Body of pancreas (tissue), 4 donors: ENCODE measurements around the gene PCGF1. TPM values are rescaled to one million over a fixed set of nuclear protein-coding genes. Genes with fewer than 3 reads are reported as not detected.
A peak's percentile ranks its signal among the peaks of the same experiment; 100 is the strongest.

Experiments used
- ATAC-seq: fragments of 150-250 bp; one replicate; pipeline ENCODE4 v1.9.1; 2016
- DNase-seq, 4 donors: peaks; one replicate each; pipeline ENCODE4 v3.0.0-alpha.2; 2019
- H3K27ac ChIP-seq, 4 donors: fragments of 200-600 bp; sonication (generic); 1 replicate in 3 of 4; 2 replicates in 1 of 4; pipeline versions ENCODE4 v1.5.1 to v1.6.1; 2016 to 2019; ENCODE audit warnings: mild to moderate bottlenecking in 1 of 4, mixed read lengths in 1 of 4, moderate library complexity in 1 of 4
- H3K27me3 ChIP-seq, 2 donors: fragments of 200-600 bp; sonication (generic); one replicate each; pipeline ENCODE4 v1.6.0; 2016; ENCODE audit warnings: mild to moderate bottlenecking in 1 of 2
- H3K36me3 ChIP-seq, 2 donors: fragments of 200-600 bp; sonication (generic); replicated peaks in 1 of 2; 2 replicates each; pipeline ENCODE4 v1.5.1; 2016; ENCODE audit warnings: low read depth in 2 of 2; ENCODE audit not compliant: insufficient read depth in 1 of 2
- H3K4me1 ChIP-seq: fragments of 200-600 bp; sonication (generic); one replicate; pipeline ENCODE4 v1.6.0; 2016
- H3K4me3 ChIP-seq, 2 donors: fragments of 200-600 bp; sonication (generic); 1 replicate in 1 of 2; 2 replicates in 1 of 2; pipeline ENCODE4 v1.5.1; 2016 to 2019
- H3K9me3 ChIP-seq, 3 donors: fragments of 200-600 bp; sonication (generic); 1 replicate in 2 of 3; 2 replicates in 1 of 3; pipeline ENCODE4 v1.5.1; 2016
- POLR2A ChIP-seq, 3 donors: fragments of 450-650 bp; IDR thresholded peaks; one replicate each; pipeline ENCODE4 v1.6.1; 2016; ENCODE audit warnings: antibody characterized with exemption in 3 of 3, mild to moderate bottlenecking in 2 of 3
- WGBS, 2 donors: methylation state at CpG; one replicate each; pipeline ENCODE4 v1.1.5; 2017; 5-methylcytosine and 5-hydroxymethylcytosine counted together
- intact Hi-C: fragments of 100-400 bp; cut with DNase I; formaldehyde crosslinking; loops from one replicate; pipeline ENCODE4 v1.15.1; 2023
- total RNA-seq, 2 donors: library from RNA; depleted of rRNA; stranded (reverse); fragments of >200 nt; gene quantifications; one replicate each; pipeline ENCODE4 v1.1.0, GENCODE V29; 2016
- TF ChIP-seq, protein P1 (sequence below), 7 experiments: fragments of 450-650 bp in 4 of 7; fragments of 200-600 bp in 3 of 7; sonication (generic) in 3 of 7; IDR thresholded peaks; one replicate each; pipeline ENCODE4 v1.5.1; 2016 to 2019; ENCODE audit warnings: antibody characterized with exemption in 7 of 7

Gene PCGF1
- total RNA-seq, 2 donors from 2014 or later = 16.5 to 22.3 TPM

DNA sequence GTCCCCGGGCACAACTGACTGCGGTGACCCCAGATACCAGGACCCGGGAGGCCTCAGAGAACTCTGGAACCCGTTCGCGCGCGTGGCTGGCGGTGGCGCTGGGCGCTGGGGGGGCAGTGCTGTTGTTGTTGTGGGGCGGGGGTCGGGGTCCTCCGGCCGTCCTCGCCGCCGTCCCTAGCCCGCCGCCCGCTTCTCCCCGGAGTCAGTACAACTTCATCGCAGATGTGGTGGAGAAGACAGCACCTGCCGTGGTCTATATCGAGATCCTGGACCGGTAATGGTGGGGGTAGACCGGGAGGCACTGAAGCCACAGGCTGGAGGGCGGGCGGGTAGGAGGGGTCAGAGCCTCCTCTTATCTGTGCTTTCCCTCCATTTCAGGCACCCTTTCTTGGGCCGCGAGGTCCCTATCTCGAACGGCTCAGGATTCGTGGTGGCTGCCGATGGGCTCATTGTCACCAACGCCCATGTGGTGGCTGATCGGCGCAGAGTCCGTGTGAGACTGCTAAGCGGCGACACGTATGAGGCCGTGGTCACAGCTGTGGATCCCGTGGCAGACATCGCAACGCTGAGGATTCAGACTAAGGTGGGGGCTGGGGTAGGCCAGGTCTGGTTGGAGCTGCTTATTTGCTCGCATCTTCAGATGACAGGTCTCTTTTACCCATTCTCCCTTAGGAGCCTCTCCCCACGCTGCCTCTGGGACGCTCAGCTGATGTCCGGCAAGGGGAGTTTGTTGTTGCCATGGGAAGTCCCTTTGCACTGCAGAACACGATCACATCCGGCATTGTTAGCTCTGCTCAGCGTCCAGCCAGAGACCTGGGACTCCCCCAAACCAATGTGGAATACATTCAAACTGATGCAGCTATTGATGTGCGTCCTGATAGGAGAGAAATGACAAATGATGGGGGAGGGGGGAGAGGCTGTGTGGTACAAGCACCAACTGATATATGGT lies 23.0 kb upstream of the PCGF1 start:
- H3K9me3 ChIP-seq = no peaks in the 10 kb centered on the region
- peak overlapping the region; percentile 8 to 90 (median 68) for H3K27ac ChIP-seq
- WGBS, 2 donors = 4 to 7% methylated on average over 19 to 54 of the region's 54 CpGs
- H3K36me3 ChIP-seq = peaks cover 0 to 4% of the 10 kb centered on the region in 2 donors
- intact Hi-C loops = no loop called here
- peak; percentile 34 to 42 (median 36) for DNase-seq
- H3K4me3 ChIP-seq = peak overlapping the region; percentile 37 to 70
- peak; percentile 13 for ATAC-seq
- TF ChIP-seq, protein P1, sequence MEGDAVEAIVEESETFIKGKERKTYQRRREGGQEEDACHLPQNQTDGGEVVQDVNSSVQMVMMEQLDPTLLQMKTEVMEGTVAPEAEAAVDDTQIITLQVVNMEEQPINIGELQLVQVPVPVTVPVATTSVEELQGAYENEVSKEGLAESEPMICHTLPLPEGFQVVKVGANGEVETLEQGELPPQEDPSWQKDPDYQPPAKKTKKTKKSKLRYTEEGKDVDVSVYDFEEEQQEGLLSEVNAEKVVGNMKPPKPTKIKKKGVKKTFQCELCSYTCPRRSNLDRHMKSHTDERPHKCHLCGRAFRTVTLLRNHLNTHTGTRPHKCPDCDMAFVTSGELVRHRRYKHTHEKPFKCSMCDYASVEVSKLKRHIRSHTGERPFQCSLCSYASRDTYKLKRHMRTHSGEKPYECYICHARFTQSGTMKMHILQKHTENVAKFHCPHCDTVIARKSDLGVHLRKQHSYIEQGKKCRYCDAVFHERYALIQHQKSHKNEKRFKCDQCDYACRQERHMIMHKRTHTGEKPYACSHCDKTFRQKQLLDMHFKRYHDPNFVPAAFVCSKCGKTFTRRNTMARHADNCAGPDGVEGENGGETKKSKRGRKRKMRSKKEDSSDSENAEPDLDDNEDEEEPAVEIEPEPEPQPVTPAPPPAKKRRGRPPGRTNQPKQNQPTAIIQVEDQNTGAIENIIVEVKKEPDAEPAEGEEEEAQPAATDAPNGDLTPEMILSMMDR (IDR thresholded peaks at IDR 0.05) = no peak
- no peak for TF ChIP-seq POLR2A (IDR thresholded peaks at IDR 0.05)
- H3K27me3 ChIP-seq = no peaks in the 10 kb centered on the region
- peaks cover 27% of the 10 kb centered on the region for H3K4me1 ChIP-seq

DNA sequence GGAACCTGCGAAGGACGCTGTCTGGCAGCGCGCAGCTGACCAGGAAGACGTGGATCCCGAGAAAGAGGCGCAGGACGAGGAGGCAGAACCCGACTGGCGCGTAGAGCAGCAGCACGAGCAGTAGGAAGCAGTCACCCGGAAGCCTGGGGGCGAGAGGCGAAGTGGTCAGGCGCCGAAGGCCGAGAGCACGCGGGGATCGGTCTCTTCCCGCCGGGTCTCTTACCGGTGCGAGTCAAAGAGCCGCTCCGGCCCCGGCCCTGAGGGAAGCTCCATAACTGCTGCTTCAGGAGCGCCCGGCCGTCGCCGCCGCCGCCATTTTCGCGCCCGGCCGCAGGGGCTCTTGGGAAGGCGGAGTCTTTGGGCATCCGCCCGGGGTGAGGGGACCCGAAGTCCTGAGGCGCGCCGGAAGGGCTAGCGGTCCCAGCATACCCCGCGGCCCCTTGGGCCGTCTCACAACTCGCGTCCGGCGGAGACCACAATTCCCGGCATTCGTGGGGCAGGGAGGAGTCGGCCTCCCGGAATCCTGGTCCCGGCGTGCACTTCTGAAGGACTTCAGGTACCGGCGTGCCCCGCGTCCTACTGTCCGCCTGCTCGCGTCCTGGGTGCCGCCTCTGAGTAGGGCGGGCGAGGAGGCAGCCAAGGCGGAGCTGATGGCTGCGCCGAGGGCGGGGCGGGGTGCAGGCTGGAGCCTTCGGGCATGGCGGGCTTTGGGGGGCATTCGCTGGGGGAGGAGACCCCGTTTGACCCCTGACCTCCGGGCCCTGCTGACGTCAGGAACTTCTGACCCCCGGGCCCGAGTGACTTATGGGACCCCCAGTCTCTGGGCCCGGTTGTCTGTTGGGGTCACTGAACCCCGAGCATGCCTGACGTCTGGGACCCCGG lies 22.1 kb upstream of the PCGF1 start, which contains the start of the genes AUP1 and HTRA2:
Gene AUP1 (minus strand): TSS at position 350 of the 882 bp plus-strand sequence. CDS start 77 bp downstream, at position 273.
Gene HTRA2 (plus strand): TSS at position 577 of the 882 bp plus-strand sequence. CDS start 74 bp downstream, at position 651.
- intact Hi-C loops = loop anchor here (5.0 kb wide), 1 partner anchor 37 kb away; no protein-coding TSS in a partner anchor
- WGBS, 2 donors = 0 to 5% methylated on average over 12 to 86 of the region's 87 CpGs
- ATAC-seq (peak; percentile 97), DNase-seq (peak; percentile 98 to 99 (median 98))
- peaks cover 27% of the 10 kb centered on the region for H3K4me1 ChIP-seq
- TF ChIP-seq, protein P1 (IDR thresholded peaks at IDR 0.05) = peak in 2 of 7 experiments; percentile 8 to 24
- peak; percentile 42 to 92 (median 90) for TF ChIP-seq POLR2A (IDR thresholded peaks at IDR 0.05)
- H3K36me3 ChIP-seq = peaks cover 0 to 4% of the 10 kb centered on the region in 2 donors
- peak within 1 kb of the TSS; percentile 70 to 82 for H3K4me3 ChIP-seq
- no peaks in the 10 kb centered on the region for H3K9me3 ChIP-seq
- H3K27ac ChIP-seq = peak within 1 kb of the TSS; percentile 50 to 90 (median 80)
- H3K27me3 ChIP-seq = no peaks in the 10 kb centered on the region

DNA sequence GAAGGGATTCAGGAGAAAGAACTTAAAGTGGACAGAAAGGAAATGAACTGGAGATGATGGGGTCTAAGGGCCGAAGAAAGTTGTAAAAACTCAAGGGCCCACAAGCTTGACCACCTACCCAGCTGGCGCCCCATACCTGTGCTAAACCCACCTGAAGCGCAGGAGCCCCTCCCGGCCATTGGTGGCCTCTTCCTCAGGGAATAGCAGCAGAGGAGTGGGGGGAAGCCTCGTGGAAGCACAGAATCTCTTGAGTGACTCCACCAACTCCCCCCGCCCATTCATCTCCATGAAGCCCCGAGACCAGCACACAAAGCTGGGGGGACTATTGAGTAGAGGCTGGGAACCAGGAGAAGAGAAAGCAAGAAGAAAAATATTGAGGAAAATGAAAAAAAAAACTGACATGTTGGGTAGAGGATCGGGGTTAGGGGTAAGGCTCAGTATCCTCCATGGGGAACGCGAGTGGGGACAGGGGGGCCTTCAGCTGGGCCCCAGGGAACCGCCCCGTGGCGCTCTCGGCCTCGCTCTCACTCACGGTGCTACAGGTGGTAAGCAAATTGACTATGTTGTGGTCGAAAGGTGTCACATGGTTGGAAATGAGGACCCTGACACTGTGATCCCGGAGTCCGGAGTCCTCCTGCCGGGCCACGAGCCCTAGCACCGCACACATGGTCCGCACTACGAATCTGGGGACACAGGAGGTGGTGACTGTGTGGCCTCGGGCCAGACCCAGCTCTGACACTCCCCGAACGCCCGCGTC lies 21.3 kb upstream of the PCGF1 start:
- Histone ChIP-seq H3K36me3 (peaks cover 0 to 4% of the 10 kb centered on the region in 2 donors), H3K4me1 (peaks cover 27% of the 10 kb centered on the region), H3K27me3 (no peaks in the 10 kb centered on the region), H3K4me3 (peak overlapping the region; percentile 70 to 82), H3K9me3 (no peaks in the 10 kb centered on the region), H3K27ac (peak overlapping the region; percentile 50 to 90 (median 80))
- intact Hi-C loops = loop anchor here (5.0 kb wide), 1 partner anchor 36 kb away; no protein-coding TSS in a partner anchor
- 11 to 15% methylated on average over 23 to 29 of the region's 29 CpGs for WGBS, 2 donors
- DNase-seq (no peak), ATAC-seq (no peak)
- TF ChIP-seq, protein P1 (IDR thresholded peaks at IDR 0.05) = no peak
- no peak for TF ChIP-seq POLR2A (IDR thresholded peaks at IDR 0.05)

DNA sequence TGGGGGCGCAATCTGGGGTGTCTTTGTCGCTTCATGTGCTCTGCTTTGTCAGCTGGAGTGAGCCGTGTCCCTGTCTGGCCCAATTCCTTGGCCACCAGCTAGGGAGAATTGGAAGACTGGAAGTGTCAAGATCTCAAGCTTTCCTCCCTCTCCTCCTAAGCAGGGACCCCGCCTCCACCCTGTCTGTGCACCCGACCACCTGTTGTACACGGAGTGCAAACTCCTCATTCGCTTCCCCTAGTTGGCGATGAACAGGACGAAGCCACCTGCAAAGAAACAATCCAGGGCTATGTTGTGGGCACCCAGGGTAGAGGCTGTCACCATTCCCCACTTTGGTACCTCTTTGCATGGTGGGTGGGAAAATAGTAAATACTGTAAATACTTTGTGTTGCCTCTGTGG lies 20.2 kb upstream of the PCGF1 start:
- no peak for DNase-seq
- intact Hi-C loops = loop anchor here (5.0 kb wide), 1 partner anchor 35 kb away; no protein-coding TSS in a partner anchor
- Histone ChIP-seq H3K4me1 (peaks cover 27% of the 10 kb centered on the region), H3K9me3 (no peaks in the 10 kb centered on the region), H3K27me3 (no peaks in the 10 kb centered on the region), H3K27ac (no peak overlapping the region), H3K4me3 (no peak overlapping the region), H3K36me3 (peaks cover 0 to 4% of the 10 kb centered on the region in 2 donors)
- WGBS, 2 donors = 90 to 91% methylated on average over 9 of the region's 9 CpGs
- no peak for ATAC-seq
- TF ChIP-seq, protein P1 (IDR thresholded peaks at IDR 0.05) = no peak
- TF ChIP-seq POLR2A (IDR thresholded peaks at IDR 0.05) = no peak
